Smooth muscle cell (in vitro differentiated cells): ENCODE data around the gene SLC2A10. TPM values are rescaled to one million over a fixed set of nuclear protein-coding genes. Genes with fewer than 3 reads are reported as not detected.

Experiments used
- DNase-seq: peaks from one replicate; lab custom pipeline; 2025; ENCODE audit not compliant: unreplicated experiment; lab: John Stamatoyannopoulos, UW
- H2AFZ ChIP-seq: fragments of 200-600 bp; sonication (generic); 2 replicates; pipeline ENCODE4 v1.6.0; 2016; ENCODE audit warnings: antibody characterized with exemption, low read depth, mild to moderate bottlenecking
- H3F3A ChIP-seq: fragments of 200-600 bp; sonication (generic); 2 replicates; pipeline ENCODE4 v1.6.0; 2017; ENCODE audit warnings: antibody characterized with exemption, low read depth
- H3K27ac ChIP-seq: fragments of 200-600 bp; sonication (generic); 2 replicates; pipeline ENCODE4 v1.5.1; 2016; ENCODE audit warnings: low read depth, mild to moderate bottlenecking
- H3K27me3 ChIP-seq: fragments of 200-600 bp; sonication (generic); 2 replicates; pipeline ENCODE4 v1.6.1; 2016; ENCODE audit warnings: low read depth, mild to moderate bottlenecking
- H3K36me3 ChIP-seq: fragments of 200-600 bp; sonication (generic); 2 replicates; pipeline ENCODE4 v1.5.1; 2016; ENCODE audit warnings: low read depth
- H3K4me1 ChIP-seq: fragments of 200-600 bp; sonication (generic); 2 replicates; pipeline ENCODE4 v1.5.1; 2016; ENCODE audit warnings: low read depth
- H3K4me2 ChIP-seq: fragments of 200-600 bp; sonication (generic); 2 replicates; pipeline ENCODE4 v1.6.0; 2016; ENCODE audit warnings: mild to moderate bottlenecking
- H3K4me3 ChIP-seq: fragments of 200-600 bp; sonication (generic); 2 replicates; pipeline ENCODE4 v1.5.1; 2016; ENCODE audit warnings: mild to moderate bottlenecking
- H3K79me2 ChIP-seq: fragments of 200-600 bp; sonication (generic); 2 replicates; pipeline ENCODE4 v1.6.0; 2016; ENCODE audit warnings: low read depth, mild to moderate bottlenecking
- H3K9ac ChIP-seq: fragments of 200-600 bp; sonication (generic); 2 replicates; pipeline ENCODE4 v1.6.0; 2016; ENCODE audit warnings: low read depth
- H3K9me3 ChIP-seq: fragments of 200-600 bp; sonication (generic); replicated peaks from 2 replicates; pipeline ENCODE4 v1.5.1; 2016; ENCODE audit warnings: low read depth
- H4K20me1 ChIP-seq: fragments of 200-600 bp; sonication (generic); 2 replicates; pipeline ENCODE4 v1.6.0; 2016; ENCODE audit warnings: low read depth
- CTCF ChIP-seq: fragments of 200-600 bp; sonication (generic); IDR thresholded peaks from 2 replicates; pipeline ENCODE4 v1.5.1; 2017; ENCODE audit warnings: borderline replicate concordance, mild to moderate bottlenecking, antibody characterized with exemption; ENCODE audit not compliant: insufficient read depth, poor library complexity, severe bottlenecking
- WGBS: methylation state at CpG from one replicate; pipeline ENCODE4 v1.1.7; 2016; ENCODE audit warnings: low lambda C conversion rate; 5-methylcytosine and 5-hydroxymethylcytosine counted together
- polyA plus RNA-seq: library from polyadenylated mRNA; unstranded; fragments of >200 nt; fragmentation: Nextera tagmentation; extraction: Ambion mirVana; gene quantifications from 2 replicates; pipeline ENCODE4 v1.2.1, GENCODE V29; 2016
- total RNA-seq: library from RNA; depleted of rRNA; stranded (reverse); fragments of >200 nt; gene quantifications from 2 replicates; pipeline ENCODE4 v1.2.3, GENCODE V29; 2014

SLC2A10 gene
- total and polyA plus RNA-seq, 2 experiments from 2014 or later, result 40.5 to 43.7 TPM

GRCh38 chr20:46682063-46682821 lies 27.2 kb upstream of the SLC2A10 start:
- DNase-seq, result no peak
- H4K20me1 ChIP-seq, result peaks cover 31% of the 10 kb centered on the region

GRCh38 chr20:46683011-46683667 lies 26.3 kb upstream of the SLC2A10 start:
- H3K79me2 ChIP-seq, result peaks cover 58% of the 10 kb centered on the region
- H3K36me3 ChIP-seq, result no peaks in the 10 kb centered on the region
- peaks cover 32% of the 10 kb centered on the region for H3K4me1 ChIP-seq
- DNase-seq, result no peak
- H3K27me3 ChIP-seq, result no peaks in the 10 kb centered on the region
- H4K20me1 ChIP-seq, result peaks cover 40% of the 10 kb centered on the region
- peak overlapping the region; percentile 80 for H3K9ac ChIP-seq
- H3F3A ChIP-seq, result peaks cover 15% of the 10 kb centered on the region
- peak overlapping the region; percentile 53 for H3K4me3 ChIP-seq
- TF ChIP-seq CTCF, result no peak
- H3K4me2 ChIP-seq, result peak overlapping the region; percentile 83
- H2AFZ ChIP-seq, result no peak overlapping the region
- H3K27ac ChIP-seq, result peak overlapping the region; percentile 93
- no peaks in the 10 kb centered on the region for H3K9me3 ChIP-seq
- WGBS, result 62% methylated on average over 12 of the region's 12 CpGs

More at GRCh38 chr20:46682063-46682821, 27.2 kb upstream of the SLC2A10 start:
- Histone ChIP-seq H3K36me3 (no peaks in the 10 kb centered on the region), H3K79me2 (peaks cover 49% of the 10 kb centered on the region), H3K9me3 (no peaks in the 10 kb centered on the region), H2AFZ (no peak overlapping the region), H3K27me3 (no peaks in the 10 kb centered on the region), H3F3A (peaks cover 15% of the 10 kb centered on the region), H3K4me2 (peak overlapping the region; percentile 83), H3K27ac (no peak overlapping the region), H3K4me1 (peaks cover 23% of the 10 kb centered on the region), H3K4me3 (no peak overlapping the region), H3K9ac (no peak overlapping the region)
- TF ChIP-seq CTCF, result no peak
- WGBS, result 83% methylated on average over 9 of the region's 9 CpGs

- WGBS, result 29% methylated on average over 8 of the region's 8 CpGs
- Histone ChIP-seq H3F3A (peaks cover 18% of the 10 kb centered on the region), H3K27me3 (no peaks in the 10 kb centered on the region), H2AFZ (no peak overlapping the region), H3K9me3 (no peaks in the 10 kb centered on the region), H3K4me2 (peak overlapping the region; percentile 83), H3K79me2 (peaks cover 63% of the 10 kb centered on the region), H3K4me1 (peaks cover 36% of the 10 kb centered on the region), H3K4me3 (peak overlapping the region; percentile 53), H3K36me3 (no peaks in the 10 kb centered on the region), H3K9ac (peak overlapping the region; percentile 80), H3K27ac (peak overlapping the region; percentile 93), H4K20me1 (peaks cover 44% of the 10 kb centered on the region)
- no peak for DNase-seq
- no peak for TF ChIP-seq CTCF
These were observed 25.8 kb upstream of the SLC2A10 start for GRCh38 chr20:46683668-46683938.
